HPDE6-E6E7 (cell line): ENCODE results near the gene PRLH.
"Not testable (repeated sequence)": the region's sequence is repeated elsewhere in the genome, so short reads cannot be mapped to it uniquely, and the experiment has no call there.

ENCODE experiments used
- DNase-seq: peaks from one replicate; pipeline ENCODE4 v3.0.0; 2011; ENCODE audit warnings: missing footprints; ENCODE audit errors: extremely low spot score

Gene PRLH

GRCh38 chr2:237600205-237600846, 34.0 kb downstream of the PRLH start:
- DNase-seq: no peak

- DNase-seq: no peak
Measured at GRCh38 chr2:237601453-237602116, 35.2 kb downstream of the PRLH start.

- DNase-seq: no peak
Measured at GRCh38 chr2:237602409-237602808, 36.0 kb downstream of the PRLH start.

- no peak for DNase-seq
Measured at GRCh38 chr2:237603049-237603717, 36.8 kb downstream of the PRLH start.

GRCh38 chr2:237603718-237604362, 37.5 kb downstream of the PRLH start:
- no peak for DNase-seq

- DNase-seq: no peak
Measured at GRCh38 chr2:237604391-237604790, 38.0 kb downstream of the PRLH start.

- DNase-seq: no peak
Measured at GRCh38 chr2:237604960-237605359, 38.6 kb downstream of the PRLH start.

- DNase-seq: not testable (repeated sequence)
Measured at GRCh38 chr2:237606522-237606921, 40.1 kb downstream of the PRLH start.

GRCh38 chr2:237612527-237613357, 46.4 kb downstream of the PRLH start:
- no peak for DNase-seq

GRCh38 chr2:237613679-237614078, 47.3 kb downstream of the PRLH start:
- no peak for DNase-seq

GRCh38 chr2:237614151-237614720, 47.9 kb downstream of the PRLH start:
- no peak for DNase-seq

GRCh38 chr2:237615631-237616249, 49.4 kb downstream of the PRLH start:
- no peak for DNase-seq

GRCh38 chr2:237616373-237616733, 50.0 kb downstream of the PRLH start:
- DNase-seq: no peak
